ENCODE measurements around the gene SELENOV. TPM values are rescaled to one million over a fixed set of nuclear protein-coding genes. Genes with fewer than 3 reads are reported as not detected.

Gene SELENOV
- total and polyA plus RNA-seq, 9 of the 15 experiments (the other 6 are each of a cell fraction or from before 2014, with no cell fraction given), result 0.04 to 0.09 (median 0.06) TPM; not detected in 4

DNA sequence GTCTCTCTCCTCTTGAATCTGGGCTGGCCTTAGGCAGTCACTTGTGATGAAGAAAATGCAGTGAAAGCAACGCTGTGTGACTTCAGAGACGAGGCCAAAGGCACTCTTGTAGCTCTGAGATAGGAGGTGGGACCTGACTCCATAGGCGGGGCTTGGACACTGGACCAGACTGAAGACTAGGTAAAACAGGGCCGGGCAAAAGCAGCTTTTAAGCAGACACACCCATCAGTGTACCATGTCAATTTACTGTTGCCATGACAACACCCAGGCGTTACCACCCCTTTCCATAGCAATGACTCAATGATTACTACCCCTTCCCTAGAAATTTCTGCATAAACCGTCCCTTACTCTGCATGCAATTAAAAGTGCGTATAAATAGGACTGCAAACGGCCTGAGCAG, 31.7 kb downstream of the SELENOV start (continued):
- TF ChIP-seq NFIC (IDR thresholded peaks at IDR 0.05) (no peak), RFX7 (CRISPR knock-in tag; IDR thresholded peaks at IDR 0.05) (no peak), ASH1L (IDR thresholded peaks at IDR 0.05; ENCODE audit: borderline replicate concordance, low read depth, partially characterized antibody) (no peak), ARNT (IDR thresholded peaks at IDR 0.05) (no peak), BMI1 (IDR thresholded peaks at IDR 0.05; ENCODE audit: low read length) (peak; percentile 67; the same call in 1 of the 2 replicates), CBFB (CRISPR knock-in tag; IDR thresholded peaks at IDR 0.05) (no peak), TRIM24 (IDR thresholded peaks at IDR 0.05) (no peak), HINFP (tag; conservative IDR thresholded peaks at IDR 0.05; ENCODE audit: low read depth) (peak; percentile 96), POLR3G (IDR thresholded peaks at IDR 0.05; ENCODE audit: extremely low read depth, insufficient read length, insufficient replicate concordance) (no peak), GABPB2 (CRISPR knock-in tag; conservative IDR thresholded peaks at IDR 0.05) (no peak), MCM2 (IDR thresholded peaks at IDR 0.05; ENCODE audit: low read depth) (no peak), BDP1 (IDR thresholded peaks at IDR 0.05; ENCODE audit: insufficient read depth, insufficient read length) (no peak), DACH1 (IDR thresholded peaks at IDR 0.05; ENCODE audit: partially characterized antibody) (no peak), ZNF277 (CRISPR knock-in tag; IDR thresholded peaks at IDR 0.05; ENCODE audit: borderline replicate concordance) (no peak), SMARCE1 (IDR thresholded peaks at IDR 0.05) (no peak), ZNF224 (CRISPR knock-in tag; IDR thresholded peaks at IDR 0.05) (no peak), ZNF143 (CRISPR knock-in tag; IDR thresholded peaks at IDR 0.05) (no peak)
- TF ChIP-seq, protein P1, sequence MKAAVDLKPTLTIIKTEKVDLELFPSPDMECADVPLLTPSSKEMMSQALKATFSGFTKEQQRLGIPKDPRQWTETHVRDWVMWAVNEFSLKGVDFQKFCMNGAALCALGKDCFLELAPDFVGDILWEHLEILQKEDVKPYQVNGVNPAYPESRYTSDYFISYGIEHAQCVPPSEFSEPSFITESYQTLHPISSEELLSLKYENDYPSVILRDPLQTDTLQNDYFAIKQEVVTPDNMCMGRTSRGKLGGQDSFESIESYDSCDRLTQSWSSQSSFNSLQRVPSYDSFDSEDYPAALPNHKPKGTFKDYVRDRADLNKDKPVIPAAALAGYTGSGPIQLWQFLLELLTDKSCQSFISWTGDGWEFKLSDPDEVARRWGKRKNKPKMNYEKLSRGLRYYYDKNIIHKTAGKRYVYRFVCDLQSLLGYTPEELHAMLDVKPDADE (conservative IDR thresholded peaks at IDR 0.05; ENCODE audit: control insufficient read depth, low read depth, low read length), result no peak
- TF ChIP-seq, protein P2, sequence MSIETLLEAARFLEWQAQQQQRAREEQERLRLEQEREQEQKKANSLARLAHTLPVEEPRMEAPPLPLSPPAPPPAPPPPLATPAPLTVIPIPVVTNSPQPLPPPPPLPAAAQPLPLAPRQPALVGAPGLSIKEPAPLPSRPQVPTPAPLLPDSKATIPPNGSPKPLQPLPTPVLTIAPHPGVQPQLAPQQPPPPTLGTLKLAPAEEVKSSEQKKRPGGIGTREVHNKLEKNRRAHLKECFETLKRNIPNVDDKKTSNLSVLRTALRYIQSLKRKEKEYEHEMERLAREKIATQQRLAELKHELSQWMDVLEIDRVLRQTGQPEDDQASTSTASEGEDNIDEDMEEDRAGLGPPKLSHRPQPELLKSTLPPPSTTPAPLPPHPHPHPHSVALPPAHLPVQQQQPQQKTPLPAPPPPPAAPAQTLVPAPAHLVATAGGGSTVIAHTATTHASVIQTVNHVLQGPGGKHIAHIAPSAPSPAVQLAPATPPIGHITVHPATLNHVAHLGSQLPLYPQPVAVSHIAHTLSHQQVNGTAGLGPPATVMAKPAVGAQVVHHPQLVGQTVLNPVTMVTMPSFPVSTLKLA (conservative IDR thresholded peaks at IDR 0.05), result no peak
- TF ChIP-seq, protein P3, sequence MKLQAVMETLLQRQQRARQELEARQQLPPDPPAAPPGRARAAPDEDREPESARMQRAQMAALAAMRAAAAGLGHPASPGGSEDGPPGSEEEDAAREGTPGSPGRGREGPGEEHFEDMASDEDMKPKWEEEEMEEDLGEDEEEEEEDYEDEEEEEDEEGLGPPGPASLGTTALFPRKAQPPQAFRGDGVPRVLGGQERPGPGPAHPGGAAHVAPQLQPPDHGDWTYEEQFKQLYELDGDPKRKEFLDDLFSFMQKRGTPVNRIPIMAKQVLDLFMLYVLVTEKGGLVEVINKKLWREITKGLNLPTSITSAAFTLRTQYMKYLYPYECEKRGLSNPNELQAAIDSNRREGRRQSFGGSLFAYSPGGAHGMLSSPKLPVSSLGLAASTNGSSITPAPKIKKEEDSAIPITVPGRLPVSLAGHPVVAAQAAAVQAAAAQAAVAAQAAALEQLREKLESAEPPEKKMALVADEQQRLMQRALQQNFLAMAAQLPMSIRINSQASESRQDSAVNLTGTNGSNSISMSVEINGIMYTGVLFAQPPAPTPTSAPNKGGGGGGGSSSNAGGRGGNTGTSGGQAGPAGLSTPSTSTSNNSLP (IDR thresholded peaks at IDR 0.05; ENCODE audit: borderline replicate concordance, low read depth, low read length), result no peak

Data from K562 (cell line).